Measurements from ENCODE around the gene SLC8A1.

- TF ChIP-seq ZNF235 (CRISPR knock-in tag; IDR thresholded peaks at IDR 0.05; ENCODE audit: borderline replicate concordance), result no peak
- TF ChIP-seq NCOA1 (CRISPR knock-in tag; IDR thresholded peaks at IDR 0.05), result no peak
Observed at GRCh38 chr2:40228310-40228709, 223.6 kb downstream of the SLC8A1 start.
